HG03045 (cell line): ENCODE results near the gene VPS13D.

Experiments
- ATAC-seq: cut with Tn5 transposase; IDR thresholded peaks from one replicate; pipeline ENCODE4 v1.9.1; 2021; ENCODE audit warnings: mild to moderate bottlenecking, moderate library complexity; ENCODE audit not compliant: unreplicated experiment

The VPS13D gene

GRCh38 chr1:12333036-12333785 is 103.4 kb downstream of the VPS13D start:
- no peak for ATAC-seq

- ATAC-seq = no peak
These were observed 106.0 kb downstream of the VPS13D start for GRCh38 chr1:12335815-12336214.

- ATAC-seq = no peak
These were observed 106.6 kb downstream of the VPS13D start for GRCh38 chr1:12336413-12336812.

- no peak for ATAC-seq
These were observed 108.2 kb downstream of the VPS13D start for GRCh38 chr1:12338017-12338416.

GRCh38 chr1:12338823-12339222 is 109.0 kb downstream of the VPS13D start:
- no peak for ATAC-seq

- ATAC-seq = no peak
These were observed 109.6 kb downstream of the VPS13D start for GRCh38 chr1:12339396-12339795.

- ATAC-seq = no peak
These were observed 110.1 kb downstream of the VPS13D start for GRCh38 chr1:12339811-12340543.

- ATAC-seq = no peak
These were observed 110.7 kb downstream of the VPS13D start for GRCh38 chr1:12340544-12340930.

- ATAC-seq = no peak
These were observed 111.8 kb downstream of the VPS13D start for GRCh38 chr1:12341667-12342066.

- ATAC-seq = no peak
These were observed 112.7 kb downstream of the VPS13D start for GRCh38 chr1:12342401-12343003.

GRCh38 chr1:12343823-12344487 is 114.1 kb downstream of the VPS13D start:
- ATAC-seq = no peak

GRCh38 chr1:12344596-12345349 is 114.9 kb downstream of the VPS13D start:
- ATAC-seq = no peak

- no peak for ATAC-seq
These were observed 115.8 kb downstream of the VPS13D start for GRCh38 chr1:12345350-12346217.

GRCh38 chr1:12346483-12347151 is 116.8 kb downstream of the VPS13D start:
- no peak for ATAC-seq

GRCh38 chr1:12348113-12348512 is 118.3 kb downstream of the VPS13D start:
- no peak for ATAC-seq

- ATAC-seq = no peak
These were observed 124.2 kb downstream of the VPS13D start for GRCh38 chr1:12353981-12354380.

- no peak for ATAC-seq
These were observed 126.4 kb downstream of the VPS13D start for GRCh38 chr1:12356004-12356890.

GRCh38 chr1:12358499-12358898 is 128.7 kb downstream of the VPS13D start:
- ATAC-seq = no peak
